KBM-7 (cell line): ENCODE measurements around the gene CYP2W1.

Experiments used
- DNase-seq: peaks from one replicate; pipeline ENCODE4 v3.0.0-alpha.2; 2015
- in situ Hi-C: fragments of 300-500 bp; cut with MboI; formaldehyde crosslinking; loops from 2 replicates; pipeline ENCODE4 v1.14.3; 2020; ENCODE audit warnings: low sequenced_read_pairs, low pct_unique_long_range_greater_than_20kb, mixed read lengths

The CYP2W1 gene

GRCh38 chr7:963236-964078, 19.5 kb upstream of the CYP2W1 start:
- no peak for DNase-seq
- in situ Hi-C loops = no loop called here

- peak; percentile 41 for DNase-seq
- in situ Hi-C loops = no loop called here
Observed at GRCh38 chr7:964401-965231, 18.4 kb upstream of the CYP2W1 start.

GRCh38 chr7:966291-967069, 16.5 kb upstream of the CYP2W1 start:
- no peak for DNase-seq
- in situ Hi-C loops = no loop called here

- DNase-seq = no peak
- in situ Hi-C loops = no loop called here
Observed at GRCh38 chr7:967361-968082, 15.5 kb upstream of the CYP2W1 start.

- DNase-seq = no peak
- in situ Hi-C loops = no loop called here
Observed at GRCh38 chr7:968205-969105, 14.5 kb upstream of the CYP2W1 start.

- DNase-seq = no peak
- in situ Hi-C loops = no loop called here
Observed at GRCh38 chr7:969403-969802, 13.6 kb upstream of the CYP2W1 start.

- in situ Hi-C loops = no loop called here
- no peak for DNase-seq
Observed at GRCh38 chr7:970744-971143, 12.2 kb upstream of the CYP2W1 start.

GRCh38 chr7:972110-972509, 10.9 kb upstream of the CYP2W1 start:
- DNase-seq = no peak
- in situ Hi-C loops = no loop called here

- no peak for DNase-seq
- in situ Hi-C loops = no loop called here
Observed at GRCh38 chr7:972676-973309, 10.2 kb upstream of the CYP2W1 start.

GRCh38 chr7:973312-973711, 9.7 kb upstream of the CYP2W1 start:
- in situ Hi-C loops = no loop called here
- no peak for DNase-seq

GRCh38 chr7:974172-974571, 8.8 kb upstream of the CYP2W1 start:
- no peak for DNase-seq
- in situ Hi-C loops = no loop called here

- in situ Hi-C loops = no loop called here
- peak; percentile 71 for DNase-seq
Observed at GRCh38 chr7:974820-975681, 7.9 kb upstream of the CYP2W1 start, which contains the start of gene COX19. Gene COX19 (minus strand): TSS chr7:975549. CDS start chr7:975509, 40 bp downstream.

- no peak for DNase-seq
- in situ Hi-C loops = no loop called here
Observed at GRCh38 chr7:975702-976473, 7.1 kb upstream of the CYP2W1 start.

GRCh38 chr7:976901-977325, 6.1 kb upstream of the CYP2W1 start:
- in situ Hi-C loops = no loop called here

GRCh38 chr7:977326-978048, 5.5 kb upstream of the CYP2W1 start:
- no peak for DNase-seq
- in situ Hi-C loops = no loop called here

More at GRCh38 chr7:976901-977325, 6.1 kb upstream of the CYP2W1 start:
- no peak for DNase-seq
